WTC11 (cell line): Measurements from ENCODE around the gene RPS3.

ENCODE experiments used
- CREM ChIP-seq: sonication (generic); formaldehyde crosslinking; IDR thresholded peaks from 2 replicates; pipeline ENCODE4 v1.8.1; 2022; ENCODE audit warnings: mild to moderate bottlenecking, missing genetic modification reagents, moderate library complexity
- NFE2L1 ChIP-seq: sonication (generic); formaldehyde crosslinking; IDR thresholded peaks from 2 replicates; pipeline ENCODE4 v1.8.1; 2023; ENCODE audit warnings: missing genetic modification reagents
- ZNF121 ChIP-seq: sonication (generic); formaldehyde crosslinking; IDR thresholded peaks from 2 replicates; pipeline ENCODE4 v1.8.0; 2023; ENCODE audit warnings: missing genetic modification reagents
- TF ChIP-seq, protein P1 (sequence below): fragments of 200-600 bp; IDR thresholded peaks from 2 replicates; pipeline ENCODE4 v1.8.0; 2022; ENCODE audit warnings: antibody characterized with exemption
- TF ChIP-seq, protein P2 (sequence below): sonication (generic); formaldehyde crosslinking; IDR thresholded peaks from 2 replicates; pipeline ENCODE4 v1.8.1; 2023; ENCODE audit warnings: mild to moderate bottlenecking, missing genetic modification reagents
- TF ChIP-seq, protein P3 (sequence below): sonication (generic); formaldehyde crosslinking; IDR thresholded peaks from 2 replicates; pipeline ENCODE4 v1.8.0; 2022; ENCODE audit warnings: mild to moderate bottlenecking, missing genetic modification reagents

DNA sequence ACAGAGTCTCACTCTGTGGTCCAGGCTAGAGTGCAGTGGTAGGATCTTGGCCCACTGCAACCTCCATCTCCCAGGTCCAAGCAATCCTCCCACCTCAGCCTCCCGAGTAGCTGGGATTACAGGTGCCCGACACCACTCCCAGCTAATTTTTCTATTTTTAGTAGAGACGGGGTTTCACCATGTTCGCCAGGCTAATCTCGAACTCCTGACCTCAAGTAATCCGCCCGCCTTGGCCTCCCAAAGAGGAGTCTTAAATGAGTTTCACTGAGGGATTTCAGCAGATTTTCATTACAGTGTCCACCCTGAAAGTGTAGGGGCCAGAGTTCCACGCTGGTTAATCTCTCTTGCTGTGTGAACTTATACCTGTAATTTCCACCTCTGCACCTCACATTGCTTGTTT lies 412 bp upstream of the RPS3 start:
- TF ChIP-seq, protein P1, sequence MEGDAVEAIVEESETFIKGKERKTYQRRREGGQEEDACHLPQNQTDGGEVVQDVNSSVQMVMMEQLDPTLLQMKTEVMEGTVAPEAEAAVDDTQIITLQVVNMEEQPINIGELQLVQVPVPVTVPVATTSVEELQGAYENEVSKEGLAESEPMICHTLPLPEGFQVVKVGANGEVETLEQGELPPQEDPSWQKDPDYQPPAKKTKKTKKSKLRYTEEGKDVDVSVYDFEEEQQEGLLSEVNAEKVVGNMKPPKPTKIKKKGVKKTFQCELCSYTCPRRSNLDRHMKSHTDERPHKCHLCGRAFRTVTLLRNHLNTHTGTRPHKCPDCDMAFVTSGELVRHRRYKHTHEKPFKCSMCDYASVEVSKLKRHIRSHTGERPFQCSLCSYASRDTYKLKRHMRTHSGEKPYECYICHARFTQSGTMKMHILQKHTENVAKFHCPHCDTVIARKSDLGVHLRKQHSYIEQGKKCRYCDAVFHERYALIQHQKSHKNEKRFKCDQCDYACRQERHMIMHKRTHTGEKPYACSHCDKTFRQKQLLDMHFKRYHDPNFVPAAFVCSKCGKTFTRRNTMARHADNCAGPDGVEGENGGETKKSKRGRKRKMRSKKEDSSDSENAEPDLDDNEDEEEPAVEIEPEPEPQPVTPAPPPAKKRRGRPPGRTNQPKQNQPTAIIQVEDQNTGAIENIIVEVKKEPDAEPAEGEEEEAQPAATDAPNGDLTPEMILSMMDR, result no peak
- TF ChIP-seq, protein P2, sequence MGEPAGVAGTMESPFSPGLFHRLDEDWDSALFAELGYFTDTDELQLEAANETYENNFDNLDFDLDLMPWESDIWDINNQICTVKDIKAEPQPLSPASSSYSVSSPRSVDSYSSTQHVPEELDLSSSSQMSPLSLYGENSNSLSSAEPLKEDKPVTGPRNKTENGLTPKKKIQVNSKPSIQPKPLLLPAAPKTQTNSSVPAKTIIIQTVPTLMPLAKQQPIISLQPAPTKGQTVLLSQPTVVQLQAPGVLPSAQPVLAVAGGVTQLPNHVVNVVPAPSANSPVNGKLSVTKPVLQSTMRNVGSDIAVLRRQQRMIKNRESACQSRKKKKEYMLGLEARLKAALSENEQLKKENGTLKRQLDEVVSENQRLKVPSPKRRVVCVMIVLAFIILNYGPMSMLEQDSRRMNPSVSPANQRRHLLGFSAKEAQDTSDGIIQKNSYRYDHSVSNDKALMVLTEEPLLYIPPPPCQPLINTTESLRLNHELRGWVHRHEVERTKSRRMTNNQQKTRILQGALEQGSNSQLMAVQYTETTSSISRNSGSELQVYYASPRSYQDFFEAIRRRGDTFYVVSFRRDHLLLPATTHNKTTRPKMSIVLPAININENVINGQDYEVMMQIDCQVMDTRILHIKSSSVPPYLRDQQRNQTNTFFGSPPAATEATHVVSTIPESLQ (CRISPR knock-in tag), result no peak
- TF ChIP-seq, protein P3, sequence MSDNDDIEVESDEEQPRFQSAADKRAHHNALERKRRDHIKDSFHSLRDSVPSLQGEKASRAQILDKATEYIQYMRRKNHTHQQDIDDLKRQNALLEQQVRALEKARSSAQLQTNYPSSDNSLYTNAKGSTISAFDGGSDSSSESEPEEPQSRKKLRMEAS (CRISPR knock-in tag), result no peak
- no peak for TF ChIP-seq NFE2L1 (CRISPR knock-in tag)
- no peak for TF ChIP-seq ZNF121 (CRISPR knock-in tag)
- TF ChIP-seq CREM (CRISPR knock-in tag), result no peak
